ENCODE measurements around the gene GJD3. TPM values are rescaled to one million over a fixed set of nuclear protein-coding genes. Genes with fewer than 3 reads are reported as not detected.

The GJD3 gene
- total and polyA plus RNA-seq, 7 experiments from 2014 or later = 0.27 TPM; not detected in 6

GRCh38 chr17:40340880-40341807 lies 23.4 kb downstream of the GJD3 start:
- Histone ChIP-seq H3K27me3 (ENCODE audit: control insufficient read depth in 2 of 2, insufficient read depth in 2 of 2, low read length in 2 of 2) (no peaks in the 10 kb centered on the region), H3K9me3 (ENCODE audit: control insufficient read depth in 2 of 3, low read length in 3 of 3) (no peaks in the 10 kb centered on the region), H3K27ac (ENCODE audit: low read depth, low read length) (peak overlapping the region; percentile 90), H3K4me3 (ENCODE audit: low read length) (peak overlapping the region; percentile 73), H3K4me1 (ENCODE audit: control insufficient read depth in 2 of 2, insufficient read depth in 2 of 2, low read length in 2 of 2) (peaks cover 53 to 54% of the 10 kb centered on the region in 2 donors), H3K36me3 (ENCODE audit: control insufficient read depth in 2 of 3, insufficient read depth in 3 of 3, low read length in 3 of 3) (peaks cover 0 to 6% (median 6%) of the 10 kb centered on the region in 3 experiments)
- Mint-ChIP-seq H3K27ac (peak overlapping the region; percentile 84 to 98 (median 96)), H3K4me3 (peak overlapping the region; percentile 71 to 89 (median 82)), H3K27me3 (no peaks in the 10 kb centered on the region), H3K4me1 (peaks cover 46 to 80% (median 72%) of the 10 kb centered on the region in 7 donors), H3K36me3 (peaks cover 0 to 38% (median 5%) of the 10 kb centered on the region in 5 donors), H3K9me3 (no peaks in the 10 kb centered on the region)
- intact Hi-C loops (cut with micrococcal nuclease) = loop anchor here (1.0 to 5.0 kb wide), 8 partner anchors 11 to 1346 kb away; partner anchors contain the start of gene EIF1 (in 1 of the 2)
- POLR2A ChIA-PET = interaction anchor here (1.0 to 34.9 kb wide), 3 partner anchors 10 to 26 kb away, joined by 4 to 742 read pairs (median 13); partner anchors contain the start of gene RARA
- CTCF ChIA-PET = interaction anchor here (0.9 to 3.3 kb wide), 10 partner anchors 11 to 37 kb away, joined by 3 to 24 read pairs (median 9); partner anchors contain the start of gene RARA
- DNase-seq (peak; percentile 78 to 92 (median 85)), ATAC-seq (peak; percentile 88)

DNA sequence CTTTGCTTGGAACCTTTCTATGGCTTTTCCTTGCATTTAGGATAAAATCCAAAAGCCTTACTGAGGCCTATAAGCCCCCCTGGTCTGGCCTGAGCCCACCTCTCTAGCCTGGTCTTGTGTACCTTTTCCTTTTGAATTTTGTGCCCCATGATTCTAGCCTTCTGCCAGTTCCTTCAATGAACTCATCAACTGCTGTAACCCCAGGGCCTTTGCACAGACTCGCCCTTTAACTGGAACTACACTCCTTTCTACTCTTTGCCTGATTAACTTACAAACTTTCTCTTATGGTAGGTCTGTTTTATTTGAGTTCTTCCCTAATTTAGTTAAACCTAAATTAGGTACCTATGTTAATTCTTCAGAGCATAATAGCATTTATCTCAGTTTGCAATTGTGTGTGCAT lies 24.2 kb downstream of the GJD3 start:
- ATAC-seq (no peak), DNase-seq (no peak)
- Mint-ChIP-seq H3K27me3 (no peaks in the 10 kb centered on the region), H3K36me3 (peaks cover 0 to 38% (median 5%) of the 10 kb centered on the region in 5 donors), H3K4me3 (peak overlapping the region in 8 of 10 donors; percentile 17 to 89 (median 80)), H3K27ac (peak overlapping the region; percentile 84 to 98 (median 96)), H3K4me1 (peaks cover 43 to 73% (median 66%) of the 10 kb centered on the region in 7 donors), H3K9me3 (no peaks in the 10 kb centered on the region)
- peaks cover 44 to 46% of the 10 kb centered on the region in 2 donors for H3K4me1 ChIP-seq (ENCODE audit: control insufficient read depth in 2 of 2, insufficient read depth in 2 of 2, low read length in 2 of 2)
- CTCF ChIA-PET = interaction anchor here (1.1 to 3.3 kb wide), 9 partner anchors 10 to 36 kb away, joined by 3 to 24 read pairs (median 10); partner anchors contain the start of gene RARA
- H3K36me3 ChIP-seq (ENCODE audit: control insufficient read depth in 2 of 3, insufficient read depth in 3 of 3, low read length in 3 of 3) = peaks cover 0 to 6% (median 6%) of the 10 kb centered on the region in 3 experiments
- no peaks in the 10 kb centered on the region for H3K27me3 ChIP-seq (ENCODE audit: control insufficient read depth in 2 of 2, insufficient read depth in 2 of 2, low read length in 2 of 2)
- intact Hi-C loops (cut with micrococcal nuclease) = loop anchor here in 1 of 2 donors (2.0 to 5.0 kb wide), 2 partner anchors 14 to 1347 kb away; partner anchors contain the start of gene EIF1
- no peak overlapping the region for H3K4me3 ChIP-seq (ENCODE audit: low read length)
- H3K27ac ChIP-seq (ENCODE audit: low read depth, low read length) = peak overlapping the region; percentile 90
- POLR2A ChIA-PET = interaction anchor here (1.0 to 34.9 kb wide), 3 partner anchors 9 to 25 kb away, joined by 4 to 742 read pairs (median 13); partner anchors contain the start of gene RARA
- no peaks in the 10 kb centered on the region for H3K9me3 ChIP-seq (ENCODE audit: control insufficient read depth in 2 of 3, low read length in 3 of 3)

GRCh38 chr17:40338941-40339649 lies 25.4 kb downstream of the GJD3 start:
- Histone ChIP-seq H3K27me3 (ENCODE audit: control insufficient read depth in 2 of 2, insufficient read depth in 2 of 2, low read length in 2 of 2) (no peaks in the 10 kb centered on the region), H3K27ac (ENCODE audit: low read depth, low read length) (peak overlapping the region; percentile 90), H3K4me1 (ENCODE audit: control insufficient read depth in 2 of 2, insufficient read depth in 2 of 2, low read length in 2 of 2) (peaks cover 36 to 38% of the 10 kb centered on the region in 2 donors), H3K4me3 (ENCODE audit: low read length) (no peak overlapping the region), H3K36me3 (ENCODE audit: control insufficient read depth in 2 of 3, insufficient read depth in 3 of 3, low read length in 3 of 3) (peaks cover 0 to 6% (median 6%) of the 10 kb centered on the region in 3 experiments), H3K9me3 (ENCODE audit: control insufficient read depth in 2 of 3, low read length in 3 of 3) (no peaks in the 10 kb centered on the region)
- POLR2A ChIA-PET = interaction anchor here (0.5 to 34.9 kb wide), 2 partner anchors 24 to 316 kb away, joined by 3 to 742 read pairs; partner anchors contain the start of gene RARA
- peak overlapping the region; percentile 71 to 98 (median 96) for H3K27ac Mint-ChIP-seq
- intact Hi-C loops (cut with micrococcal nuclease) = no loop called here
- CTCF ChIA-PET = interaction anchor here (0.7 to 3.3 kb wide), 4 partner anchors 22 to 105 kb away, joined by 3 to 24 read pairs (median 10); partner anchors contain the start of gene RARA
- H3K27me3 Mint-ChIP-seq = no peaks in the 10 kb centered on the region
- peaks cover 43 to 74% (median 65%) of the 10 kb centered on the region in 7 donors for H3K4me1 Mint-ChIP-seq
- H3K9me3 Mint-ChIP-seq = no peaks in the 10 kb centered on the region
- no peak for ATAC-seq
- peaks cover 0 to 44% (median 5%) of the 10 kb centered on the region in 5 donors for H3K36me3 Mint-ChIP-seq
- no peak for DNase-seq
- H3K4me3 Mint-ChIP-seq = peak overlapping the region in 3 of 10 donors; percentile 6 to 81 (median 51)

DNA sequence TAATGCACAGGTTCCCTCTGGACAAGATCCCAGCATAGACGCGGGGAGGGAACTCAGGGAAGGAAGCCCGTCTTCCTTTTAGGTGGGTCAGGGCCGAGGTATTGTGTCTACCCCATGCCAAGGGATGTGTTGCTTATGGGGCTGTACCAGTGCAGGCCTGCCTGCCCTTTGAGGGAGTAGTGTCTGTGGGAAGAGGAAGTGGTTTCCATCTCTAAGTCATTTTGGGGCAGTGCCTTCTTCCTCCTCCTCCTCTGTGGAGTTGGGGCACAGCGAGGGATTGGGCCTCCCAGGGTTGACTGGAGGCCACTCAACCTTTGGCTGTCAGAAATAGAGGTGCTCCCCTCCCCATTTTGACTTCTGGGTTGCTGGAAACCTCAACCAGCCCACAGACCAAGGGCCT lies 26.5 kb downstream of the GJD3 start:
- Histone ChIP-seq H3K27ac (ENCODE audit: low read depth, low read length) (peak overlapping the region; percentile 46), H3K4me3 (ENCODE audit: low read length) (no peak overlapping the region), H3K36me3 (ENCODE audit: control insufficient read depth in 2 of 3, insufficient read depth in 3 of 3, low read length in 3 of 3) (peaks cover 0 to 6% (median 6%) of the 10 kb centered on the region in 3 experiments), H3K4me1 (ENCODE audit: control insufficient read depth in 2 of 2, insufficient read depth in 2 of 2, low read length in 2 of 2) (peaks cover 36 to 38% of the 10 kb centered on the region in 2 donors), H3K9me3 (ENCODE audit: control insufficient read depth in 2 of 3, low read length in 3 of 3) (no peaks in the 10 kb centered on the region), H3K27me3 (ENCODE audit: control insufficient read depth in 2 of 2, insufficient read depth in 2 of 2, low read length in 2 of 2) (no peaks in the 10 kb centered on the region)
- H3K4me3 Mint-ChIP-seq = peak overlapping the region in 5 of 10 donors; percentile 11 to 50 (median 42)
- intact Hi-C loops (cut with micrococcal nuclease) = no loop called here
- H3K36me3 Mint-ChIP-seq = peaks cover 0 to 48% (median 5%) of the 10 kb centered on the region in 5 donors
- POLR2A ChIA-PET = interaction anchor here (34.9 kb wide), 1 partner anchor 23 kb away, joined by 742 read pairs; the partner anchor contains the start of gene RARA
- DNase-seq = no peak
- no peaks in the 10 kb centered on the region for H3K9me3 Mint-ChIP-seq
- CTCF ChIA-PET = interaction anchor here (1.0 kb wide), 1 partner anchor 21 kb away, joined by 3 read pairs; no protein-coding TSS in a partner anchor
- H3K4me1 Mint-ChIP-seq = peaks cover 45 to 74% (median 65%) of the 10 kb centered on the region in 7 donors
- H3K27ac Mint-ChIP-seq = peak overlapping the region; percentile 60 to 94 (median 83)
- ATAC-seq = no peak
- H3K27me3 Mint-ChIP-seq = no peaks in the 10 kb centered on the region

- Histone ChIP-seq H3K27ac (ENCODE audit: low read depth, low read length) (peak overlapping the region; percentile 43), H3K36me3 (ENCODE audit: control insufficient read depth in 2 of 3, insufficient read depth in 3 of 3, low read length in 3 of 3) (peaks cover 0 to 11% (median 6%) of the 10 kb centered on the region in 3 experiments), H3K27me3 (ENCODE audit: control insufficient read depth in 2 of 2, insufficient read depth in 2 of 2, low read length in 2 of 2) (no peaks in the 10 kb centered on the region), H3K4me3 (ENCODE audit: low read length) (no peak overlapping the region), H3K9me3 (ENCODE audit: control insufficient read depth in 2 of 3, low read length in 3 of 3) (no peaks in the 10 kb centered on the region), H3K4me1 (ENCODE audit: control insufficient read depth in 2 of 2, insufficient read depth in 2 of 2, low read length in 2 of 2) (peaks cover 33 to 35% of the 10 kb centered on the region in 2 donors)
- peaks cover 48 to 74% (median 71%) of the 10 kb centered on the region in 7 donors for H3K4me1 Mint-ChIP-seq
- no peaks in the 10 kb centered on the region for H3K27me3 Mint-ChIP-seq
- H3K36me3 Mint-ChIP-seq = peaks cover 0 to 47% (median 9%) of the 10 kb centered on the region in 5 donors
- peak overlapping the region in 5 of 10 donors; percentile 11 to 50 (median 38) for H3K4me3 Mint-ChIP-seq
- DNase-seq = no peak
- POLR2A ChIA-PET = interaction anchor here (34.9 kb wide), 1 partner anchor 22 kb away, joined by 742 read pairs; the partner anchor contains the start of gene RARA
- H3K27ac Mint-ChIP-seq = peak overlapping the region; percentile 60 to 94 (median 76)
- intact Hi-C loops (cut with micrococcal nuclease) = no loop called here
- CTCF ChIA-PET = interaction anchor here (0.6 to 1.2 kb wide), 3 partner anchors 16 to 30 kb away, joined by 3 read pairs; partner anchors contain the start of gene RARA
- H3K9me3 Mint-ChIP-seq = no peaks in the 10 kb centered on the region
- no peak for ATAC-seq
These were observed 27.2 kb downstream of the GJD3 start for GRCh38 chr17:40337351-40337750.

All from naive thymus-derived CD4-positive, alpha-beta T cell (primary cell).